K562 (cell line): ENCODE data around the gene IGSF3. TPM values are rescaled to one million over a fixed set of nuclear protein-coding genes. Genes with fewer than 3 reads are reported as not detected.

Experiments
- ETV1 ChIP-seq: fragments of 450-650 bp; conservative IDR thresholded peaks from 2 replicates; pipeline ENCODE4 v1.6.1; 2016; ENCODE audit warnings: missing genetic modification characterization, control low read depth, low read depth, missing compliant biosample characterization
- HIVEP1 ChIP-seq: fragments of 250-450 bp; sonication (Bioruptor Pico); IDR thresholded peaks from 2 replicates; pipeline ENCODE4 v1.4.0; 2020; ENCODE audit warnings: mild to moderate bottlenecking
- HSF4 ChIP-seq: fragments of 250-450 bp; sonication (Bioruptor Pico); IDR thresholded peaks from 2 replicates; pipeline ENCODE4 v2.1.2; 2022; ENCODE audit warnings: mild to moderate bottlenecking, moderate library complexity, borderline replicate concordance
- MEIS2 ChIP-seq: fragments of 450-650 bp; IDR thresholded peaks from 2 replicates; pipeline ENCODE4 v1.6.1; 2014; ENCODE audit warnings: mild to moderate bottlenecking; ENCODE audit not compliant: partially characterized antibody
- NKRF ChIP-seq: fragments of 450-650 bp; IDR thresholded peaks from 2 replicates; pipeline ENCODE4 v1.6.1; 2016; ENCODE audit warnings: borderline replicate concordance
- polyA plus RNA-seq, 8 experiments: library from polyadenylated mRNA; depleted of rRNA in 4 of 8; stranded (reverse) in 5 of 8; unstranded in 3 of 8; fragments of >200 nt; fragmentation: Nextera tagmentation in 2 of 8; fragmentation: Illumina TruSeq in 1 of 8; extraction: Ambion mirVana in 2 of 8; extraction: Trizol in 1 of 8; gene quantifications; 2 replicates each; pipeline versions ENCODE4 v1.2.1 to v1.2.3, GENCODE V29; 2011 to 2014; ENCODE audit warnings: inconsistent platforms in 1 of 8, missing spikeins in 1 of 8
- total RNA-seq, 7 experiments: library from RNA; depleted of rRNA in 6 of 7; stranded (reverse); fragments of >200 nt in 6 of 7; fragmentation: Illumina TruSeq in 2 of 7; extraction: Trizol in 2 of 7; gene quantifications; 2 replicates each; pipeline versions ENCODE4 v1.2.1 to v1.2.3, GENCODE V29; 2011 to 2021; ENCODE audit warnings: low replicate concordance in 1 of 7
- TF ChIP-seq, protein P1 (sequence below): fragments of 200-600 bp; sonication (generic); IDR thresholded peaks from one replicate; pipeline ENCODE4 v1.6.1; 2012; ENCODE audit warnings: mild to moderate bottlenecking, low read depth, low read length, inconsistent platforms

The IGSF3 gene
- total and polyA plus RNA-seq, 9 of the 15 experiments (the other 6 are each of a cell fraction or from before 2014, with no cell fraction given), result 1.1 to 15.0 (median 8.3) TPM

DNA sequence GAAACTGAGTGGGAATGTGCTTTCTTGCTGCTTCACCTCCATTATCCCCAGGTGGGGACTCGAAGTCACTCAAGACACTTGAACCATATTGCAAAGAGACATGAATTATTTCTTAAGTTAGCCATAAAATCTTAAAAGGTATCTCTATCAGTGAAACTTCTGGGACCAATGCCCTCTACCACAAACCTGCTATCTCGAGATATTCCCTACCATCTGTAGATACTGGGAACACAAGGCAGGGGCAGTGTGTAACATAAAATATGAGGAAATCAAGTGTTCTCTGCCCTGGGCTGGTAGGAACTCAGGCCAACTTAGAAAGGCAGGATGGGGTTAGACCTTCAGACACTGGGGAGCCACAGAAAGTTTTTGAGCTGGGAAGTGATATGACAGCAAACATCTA lies 95.4 kb downstream of the IGSF3 start (continued):
- no peak for TF ChIP-seq MEIS2
- TF ChIP-seq ETV1 (tag), result no peak
- no peak for TF ChIP-seq HSF4
- no peak for TF ChIP-seq HIVEP1 (CRISPR knock-in tag)
- TF ChIP-seq, protein P1, sequence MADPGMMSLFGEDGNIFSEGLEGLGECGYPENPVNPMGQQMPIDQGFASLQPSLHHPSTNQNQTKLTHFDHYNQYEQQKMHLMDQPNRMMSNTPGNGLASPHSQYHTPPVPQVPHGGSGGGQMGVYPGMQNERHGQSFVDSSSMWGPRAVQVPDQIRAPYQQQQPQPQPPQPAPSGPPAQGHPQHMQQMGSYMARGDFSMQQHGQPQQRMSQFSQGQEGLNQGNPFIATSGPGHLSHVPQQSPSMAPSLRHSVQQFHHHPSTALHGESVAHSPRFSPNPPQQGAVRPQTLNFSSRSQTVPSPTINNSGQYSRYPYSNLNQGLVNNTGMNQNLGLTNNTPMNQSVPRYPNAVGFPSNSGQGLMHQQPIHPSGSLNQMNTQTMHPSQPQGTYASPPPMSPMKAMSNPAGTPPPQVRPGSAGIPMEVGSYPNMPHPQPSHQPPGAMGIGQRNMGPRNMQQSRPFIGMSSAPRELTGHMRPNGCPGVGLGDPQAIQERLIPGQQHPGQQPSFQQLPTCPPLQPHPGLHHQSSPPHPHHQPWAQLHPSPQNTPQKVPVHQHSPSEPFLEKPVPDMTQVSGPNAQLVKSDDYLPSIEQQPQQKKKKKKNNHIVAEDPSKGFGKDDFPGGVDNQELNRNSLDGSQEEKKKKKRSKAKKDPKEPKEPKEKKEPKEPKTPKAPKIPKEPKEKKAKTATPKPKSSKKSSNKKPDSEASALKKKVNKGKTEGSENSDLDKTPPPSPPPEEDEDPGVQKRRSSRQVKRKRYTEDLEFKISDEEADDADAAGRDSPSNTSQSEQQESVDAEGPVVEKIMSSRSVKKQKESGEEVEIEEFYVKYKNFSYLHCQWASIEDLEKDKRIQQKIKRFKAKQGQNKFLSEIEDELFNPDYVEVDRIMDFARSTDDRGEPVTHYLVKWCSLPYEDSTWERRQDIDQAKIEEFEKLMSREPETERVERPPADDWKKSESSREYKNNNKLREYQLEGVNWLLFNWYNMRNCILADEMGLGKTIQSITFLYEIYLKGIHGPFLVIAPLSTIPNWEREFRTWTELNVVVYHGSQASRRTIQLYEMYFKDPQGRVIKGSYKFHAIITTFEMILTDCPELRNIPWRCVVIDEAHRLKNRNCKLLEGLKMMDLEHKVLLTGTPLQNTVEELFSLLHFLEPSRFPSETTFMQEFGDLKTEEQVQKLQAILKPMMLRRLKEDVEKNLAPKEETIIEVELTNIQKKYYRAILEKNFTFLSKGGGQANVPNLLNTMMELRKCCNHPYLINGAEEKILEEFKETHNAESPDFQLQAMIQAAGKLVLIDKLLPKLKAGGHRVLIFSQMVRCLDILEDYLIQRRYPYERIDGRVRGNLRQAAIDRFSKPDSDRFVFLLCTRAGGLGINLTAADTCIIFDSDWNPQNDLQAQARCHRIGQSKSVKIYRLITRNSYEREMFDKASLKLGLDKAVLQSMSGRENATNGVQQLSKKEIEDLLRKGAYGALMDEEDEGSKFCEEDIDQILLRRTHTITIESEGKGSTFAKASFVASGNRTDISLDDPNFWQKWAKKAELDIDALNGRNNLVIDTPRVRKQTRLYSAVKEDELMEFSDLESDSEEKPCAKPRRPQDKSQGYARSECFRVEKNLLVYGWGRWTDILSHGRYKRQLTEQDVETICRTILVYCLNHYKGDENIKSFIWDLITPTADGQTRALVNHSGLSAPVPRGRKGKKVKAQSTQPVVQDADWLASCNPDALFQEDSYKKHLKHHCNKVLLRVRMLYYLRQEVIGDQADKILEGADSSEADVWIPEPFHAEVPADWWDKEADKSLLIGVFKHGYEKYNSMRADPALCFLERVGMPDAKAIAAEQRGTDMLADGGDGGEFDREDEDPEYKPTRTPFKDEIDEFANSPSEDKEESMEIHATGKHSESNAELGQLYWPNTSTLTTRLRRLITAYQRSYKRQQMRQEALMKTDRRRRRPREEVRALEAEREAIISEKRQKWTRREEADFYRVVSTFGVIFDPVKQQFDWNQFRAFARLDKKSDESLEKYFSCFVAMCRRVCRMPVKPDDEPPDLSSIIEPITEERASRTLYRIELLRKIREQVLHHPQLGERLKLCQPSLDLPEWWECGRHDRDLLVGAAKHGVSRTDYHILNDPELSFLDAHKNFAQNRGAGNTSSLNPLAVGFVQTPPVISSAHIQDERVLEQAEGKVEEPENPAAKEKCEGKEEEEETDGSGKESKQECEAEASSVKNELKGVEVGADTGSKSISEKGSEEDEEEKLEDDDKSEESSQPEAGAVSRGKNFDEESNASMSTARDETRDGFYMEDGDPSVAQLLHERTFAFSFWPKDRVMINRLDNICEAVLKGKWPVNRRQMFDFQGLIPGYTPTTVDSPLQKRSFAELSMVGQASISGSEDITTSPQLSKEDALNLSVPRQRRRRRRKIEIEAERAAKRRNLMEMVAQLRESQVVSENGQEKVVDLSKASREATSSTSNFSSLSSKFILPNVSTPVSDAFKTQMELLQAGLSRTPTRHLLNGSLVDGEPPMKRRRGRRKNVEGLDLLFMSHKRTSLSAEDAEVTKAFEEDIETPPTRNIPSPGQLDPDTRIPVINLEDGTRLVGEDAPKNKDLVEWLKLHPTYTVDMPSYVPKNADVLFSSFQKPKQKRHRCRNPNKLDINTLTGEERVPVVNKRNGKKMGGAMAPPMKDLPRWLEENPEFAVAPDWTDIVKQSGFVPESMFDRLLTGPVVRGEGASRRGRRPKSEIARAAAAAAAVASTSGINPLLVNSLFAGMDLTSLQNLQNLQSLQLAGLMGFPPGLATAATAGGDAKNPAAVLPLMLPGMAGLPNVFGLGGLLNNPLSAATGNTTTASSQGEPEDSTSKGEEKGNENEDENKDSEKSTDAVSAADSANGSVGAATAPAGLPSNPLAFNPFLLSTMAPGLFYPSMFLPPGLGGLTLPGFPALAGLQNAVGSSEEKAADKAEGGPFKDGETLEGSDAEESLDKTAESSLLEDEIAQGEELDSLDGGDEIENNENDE, result no peak
- TF ChIP-seq NKRF, result no peak
